ENCODE data around the gene EIF2B1. TPM values are rescaled to one million over a fixed set of nuclear protein-coding genes. Genes with fewer than 3 reads are reported as not detected.
"Not testable (repeated sequence)": the region's sequence is repeated elsewhere in the genome, so short reads cannot be mapped to it uniquely, and the experiment has no call there.

EIF2B1 gene
- polyA plus RNA-seq, 4 donors: 65.2 to 72.0 (median 67.6) TPM

- DNase-seq (ENCODE audit: low read depth in 4 of 4, low spot score in 3 of 4): no peak
Observed at GRCh38 chr12:123621101-123621500, 12.4 kb downstream of the EIF2B1 start.

- DNase-seq (ENCODE audit: low read depth in 4 of 4, low spot score in 3 of 4): no peak
Observed at GRCh38 chr12:123617580-123617979, 15.9 kb downstream of the EIF2B1 start.

- no peak for DNase-seq (ENCODE audit: low read depth in 4 of 4, low spot score in 3 of 4)
Observed at GRCh38 chr12:123617144-123617543, 16.3 kb downstream of the EIF2B1 start.

- DNase-seq (ENCODE audit: low read depth in 4 of 4, low spot score in 3 of 4): no peak
Observed at GRCh38 chr12:123614531-123614930, 19.0 kb downstream of the EIF2B1 start.

GRCh38 chr12:123614110-123614509 lies 19.4 kb downstream of the EIF2B1 start:
- no peak for DNase-seq (ENCODE audit: low read depth in 4 of 4, low spot score in 3 of 4)

GRCh38 chr12:123608182-123608581 lies 25.3 kb downstream of the EIF2B1 start:
- DNase-seq (ENCODE audit: low read depth in 4 of 4, low spot score in 3 of 4): no peak

- DNase-seq (ENCODE audit: low read depth in 4 of 4, low spot score in 3 of 4): no peak
Observed at GRCh38 chr12:123607756-123608155, 25.7 kb downstream of the EIF2B1 start.

GRCh38 chr12:123603495-123603894 lies 30.0 kb downstream of the EIF2B1 start:
- DNase-seq (ENCODE audit: low read depth in 4 of 4, low spot score in 3 of 4): not testable (repeated sequence)

GRCh38 chr12:123602651-123603195 lies 30.8 kb downstream of the EIF2B1 start:
- DNase-seq (ENCODE audit: low read depth in 4 of 4, low spot score in 3 of 4): no peak

- DNase-seq (ENCODE audit: low read depth in 4 of 4, low spot score in 3 of 4): peak; percentile 67 to 83 (median 71)
Observed at GRCh38 chr12:123601602-123602489, 31.6 kb downstream of the EIF2B1 start, which contains the start of gene DDX55. Gene DDX55 (plus strand): TSS chr12:123602099. CDS start chr12:123602149, 50 bp downstream.

- no peak for DNase-seq (ENCODE audit: low read depth in 4 of 4, low spot score in 3 of 4)
Observed at GRCh38 chr12:123599721-123600120, 33.8 kb downstream of the EIF2B1 start.

GRCh38 chr12:123599310-123599709 lies 34.2 kb downstream of the EIF2B1 start:
- no peak for DNase-seq (ENCODE audit: low read depth in 4 of 4, low spot score in 3 of 4)

GRCh38 chr12:123598522-123598921 lies 35.0 kb downstream of the EIF2B1 start:
- no peak for DNase-seq (ENCODE audit: low read depth in 4 of 4, low spot score in 3 of 4)

- no peak for DNase-seq (ENCODE audit: low read depth in 4 of 4, low spot score in 3 of 4)
Observed at GRCh38 chr12:123597100-123597499, 36.4 kb downstream of the EIF2B1 start.

- no peak for DNase-seq (ENCODE audit: low read depth in 4 of 4, low spot score in 3 of 4)
Observed at GRCh38 chr12:123595729-123596128, 37.8 kb downstream of the EIF2B1 start.

- no peak for DNase-seq (ENCODE audit: low read depth in 4 of 4, low spot score in 3 of 4)
Observed at GRCh38 chr12:123591702-123592481, 41.6 kb downstream of the EIF2B1 start.

- DNase-seq (ENCODE audit: low read depth in 4 of 4, low spot score in 3 of 4): no peak
Observed at GRCh38 chr12:123580772-123581171, 52.7 kb downstream of the EIF2B1 start.

GRCh38 chr12:123578829-123579228 lies 54.7 kb downstream of the EIF2B1 start:
- DNase-seq (ENCODE audit: low read depth in 4 of 4, low spot score in 3 of 4): not testable (repeated sequence)

GRCh38 chr12:123578243-123578642 lies 55.2 kb downstream of the EIF2B1 start:
- no peak for DNase-seq (ENCODE audit: low read depth in 4 of 4, low spot score in 3 of 4)

- DNase-seq (ENCODE audit: low read depth in 4 of 4, low spot score in 3 of 4): no peak
Observed at GRCh38 chr12:123576611-123577010, 56.9 kb downstream of the EIF2B1 start.

- DNase-seq (ENCODE audit: low read depth in 4 of 4, low spot score in 3 of 4): no peak
Observed at GRCh38 chr12:123573870-123574269, 59.6 kb downstream of the EIF2B1 start.

Data from right renal pelvis (tissue), 4 donors.